Measurements from ENCODE around the gene PKP3. TPM values are rescaled to one million over a fixed set of nuclear protein-coding genes. Genes with fewer than 3 reads are reported as not detected.

Gene PKP3
- total and polyA plus RNA-seq, 9 of the 15 experiments (the other 6 are each of a cell fraction or from before 2014, with no cell fraction given), result 0.11 to 110 (median 30.7) TPM

- TF ChIP-seq ATF6 (CRISPR knock-in tag; IDR thresholded peaks at IDR 0.05) (no peak), HLTF (IDR thresholded peaks at IDR 0.05) (no peak), BCOR (IDR thresholded peaks at IDR 0.05) (peak; percentile 57), ZNF511 (CRISPR knock-in tag; IDR thresholded peaks at IDR 0.05) (no peak), STAT5B (CRISPR knock-in tag; IDR thresholded peaks at IDR 0.05) (no peak), GATAD2B (IDR thresholded peaks at IDR 0.05; ENCODE audit: borderline replicate concordance) (no peak), CXXC5 (CRISPR knock-in tag; IDR thresholded peaks at IDR 0.05) (peak; percentile 69), ZNF76 (CRISPR knock-in tag; IDR thresholded peaks at IDR 0.05; ENCODE audit: borderline replicate concordance) (no peak), FOS (IDR thresholded peaks at IDR 0.05; ENCODE audit: extremely low read depth, insufficient read length) (no peak), ZNF518B (CRISPR knock-in tag; IDR thresholded peaks at IDR 0.05) (no peak), TRIM28 (IDR thresholded peaks at IDR 0.05) (no peak; the same call in 1 of the 2 replicates), LEF1 (IDR thresholded peaks at IDR 0.05) (no peak), WHSC1 (IDR thresholded peaks at IDR 0.05; ENCODE audit: low read length) (no peak), BRD4 (IDR thresholded peaks at IDR 0.05) (no peak), RB1 (IDR thresholded peaks at IDR 0.05; ENCODE audit: low read depth) (no peak), NCOA4 (IDR thresholded peaks at IDR 0.05; ENCODE audit: partially characterized antibody) (no peak), ZNF79 (CRISPR knock-in tag; IDR thresholded peaks at IDR 0.05; ENCODE audit: low read depth) (peak; percentile 49; the same call in 1 of the 2 replicates), CHD2 (IDR thresholded peaks at IDR 0.05; ENCODE audit: low read depth, low read length) (no peak), SIX5 (IDR thresholded peaks at IDR 0.05; ENCODE audit: borderline replicate concordance in 1 of 2, insufficient read depth in 1 of 2, low read depth in 1 of 2, low read length in 2 of 2) (no peak), ZNF121 (CRISPR knock-in tag; conservative IDR thresholded peaks at IDR 0.05) (no peak), ZMIZ1 (IDR thresholded peaks at IDR 0.05; ENCODE audit: low read depth in 2 of 2, low read length in 2 of 2) (no peak), ZC3H11A (IDR thresholded peaks at IDR 0.05; ENCODE audit: low read depth, low read length) (no peak)
Observed at GRCh38 chr11:350723-351255, 43.2 kb upstream of the PKP3 start (continued).

Data from K562 (cell line).